ENCODE data around the gene GPN1.
"Not testable (repeated sequence)": the region's sequence is repeated elsewhere in the genome, so short reads cannot be mapped to it uniquely, and the experiment has no call there.

The GPN1 gene

DNA sequence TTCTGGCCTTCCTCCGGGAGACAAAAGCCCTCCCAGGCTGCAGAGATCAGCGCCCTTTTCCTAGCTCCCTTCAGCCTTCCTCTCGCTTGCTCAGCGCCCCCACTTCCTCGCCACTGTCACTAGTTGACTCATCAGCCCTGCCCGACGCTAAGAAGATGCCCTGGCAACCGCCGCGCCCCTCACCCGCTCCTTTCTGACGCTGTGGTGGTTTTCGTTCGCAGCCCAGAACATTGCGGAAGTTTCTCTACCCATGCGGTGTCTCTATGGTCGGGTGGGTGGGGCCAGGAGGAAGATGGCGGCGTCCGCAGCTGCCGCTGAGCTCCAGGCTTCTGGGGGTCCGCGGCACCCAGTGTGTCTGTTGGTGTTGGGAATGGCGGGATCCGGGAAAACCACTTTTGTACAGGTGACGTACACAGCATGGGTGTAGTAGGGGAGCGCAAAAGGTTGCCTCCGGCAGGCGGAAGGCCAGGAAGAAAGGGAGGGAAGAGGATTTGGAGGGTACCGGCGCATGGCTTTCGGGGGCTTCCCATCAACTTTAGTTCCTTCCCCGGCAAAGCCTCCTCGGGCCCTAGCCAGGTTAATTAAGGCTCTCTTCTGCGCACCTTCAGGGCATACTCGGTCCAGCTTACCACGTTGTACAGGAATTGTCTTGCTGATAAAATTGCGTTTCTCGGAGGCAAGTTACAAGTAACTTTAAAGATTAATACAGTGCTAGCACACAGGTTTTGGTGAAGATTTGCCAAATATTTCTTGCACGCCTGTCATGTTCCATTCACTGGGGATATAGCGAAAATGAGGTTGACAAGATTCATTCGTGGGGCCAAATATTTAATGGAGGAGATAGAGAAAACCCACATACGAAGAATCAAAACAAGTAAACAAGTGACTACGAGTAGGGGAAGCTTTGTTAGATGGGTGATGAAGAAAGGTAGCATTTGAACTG lies at the start of gene GPN1, which contains the start of gene CCDC121:
TSS of gene GPN1 (plus strand) at position 284 of the 943 bp plus-strand sequence. CDS start at position 293, 9 bp downstream.
TSS of gene CCDC121 (minus strand) at position 246 of the 943 bp plus-strand sequence. CDS start 1,213 bp downstream, outside the sequence.
- DNase-seq, result peak; percentile 75 to 92 (median 84)

- DNase-seq, result no peak
These were observed 47.3 kb upstream of the GPN1 start for GRCh38 chr2:27581417-27582128.

DNA sequence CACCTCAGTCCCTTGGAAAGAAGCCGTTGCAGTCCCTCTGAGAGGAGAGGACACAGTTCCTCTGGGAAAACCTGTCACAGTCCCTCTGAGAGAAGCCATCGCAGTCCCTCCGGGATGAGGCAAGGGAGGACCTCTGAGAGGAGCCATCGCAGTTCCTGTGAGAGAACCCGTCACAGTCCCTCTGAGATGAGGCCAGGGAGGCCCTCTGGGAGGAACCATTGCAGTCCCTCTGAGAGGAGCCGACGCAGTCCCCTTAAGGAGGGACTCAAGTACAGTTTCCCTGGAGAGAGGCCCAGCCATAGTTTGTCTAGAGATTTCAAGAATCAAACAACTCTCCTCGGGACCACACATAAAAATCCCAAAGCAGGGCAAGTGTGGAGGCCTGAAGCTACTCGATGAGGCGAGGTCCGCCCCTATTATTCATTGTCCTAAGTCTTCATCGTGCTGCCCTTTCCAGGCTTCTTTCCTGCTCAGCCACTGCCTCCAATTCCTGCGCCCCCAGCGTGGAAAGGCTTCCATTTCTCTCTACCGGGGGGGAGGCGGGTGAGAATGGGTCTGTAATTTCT lies 46.6 kb upstream of the GPN1 start:
- no peak for DNase-seq

- peak; percentile 34 to 59 (median 49) for DNase-seq
These were observed 46.0 kb upstream of the GPN1 start, which contains the start of gene ZNF512 for GRCh38 chr2:27582695-27583389. Gene ZNF512, plus strand, starts transcription at chr2:27583042. Its CDS starts 71 bp downstream, at chr2:27583113.

DNA sequence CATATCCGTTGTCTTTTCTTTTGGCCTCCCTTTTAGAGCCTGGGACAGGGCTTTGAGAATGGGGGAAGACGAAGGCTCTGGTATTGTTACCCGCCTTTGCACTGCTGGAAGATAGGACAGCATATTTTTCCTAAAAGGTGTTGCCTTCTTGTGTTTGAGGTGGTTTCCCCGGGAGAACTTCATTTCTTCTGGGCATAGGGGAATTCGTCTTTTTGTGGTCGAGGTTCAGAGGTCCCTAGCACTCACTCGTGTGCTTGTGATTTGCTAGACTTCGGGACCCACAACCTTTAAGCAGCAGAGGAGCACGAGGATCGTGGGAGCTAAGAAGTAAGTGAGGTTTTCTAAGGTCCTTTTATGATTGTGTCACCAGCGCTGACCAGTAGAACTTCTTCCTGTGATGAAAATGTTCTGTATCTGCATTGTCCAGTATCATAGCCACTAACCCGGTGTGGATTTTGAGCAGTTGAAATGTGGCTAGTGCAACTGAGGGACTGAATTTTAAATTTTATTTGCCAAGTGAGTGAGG lies 45.4 kb upstream of the GPN1 start:
- DNase-seq, result no peak

- no peak for DNase-seq
These were observed 44.3 kb upstream of the GPN1 start for GRCh38 chr2:27584597-27584996.

GRCh38 chr2:27587025-27587424 lies 41.8 kb upstream of the GPN1 start:
- DNase-seq, result no peak

- no peak for DNase-seq
These were observed 40.5 kb upstream of the GPN1 start for GRCh38 chr2:27588308-27588707.

DNA sequence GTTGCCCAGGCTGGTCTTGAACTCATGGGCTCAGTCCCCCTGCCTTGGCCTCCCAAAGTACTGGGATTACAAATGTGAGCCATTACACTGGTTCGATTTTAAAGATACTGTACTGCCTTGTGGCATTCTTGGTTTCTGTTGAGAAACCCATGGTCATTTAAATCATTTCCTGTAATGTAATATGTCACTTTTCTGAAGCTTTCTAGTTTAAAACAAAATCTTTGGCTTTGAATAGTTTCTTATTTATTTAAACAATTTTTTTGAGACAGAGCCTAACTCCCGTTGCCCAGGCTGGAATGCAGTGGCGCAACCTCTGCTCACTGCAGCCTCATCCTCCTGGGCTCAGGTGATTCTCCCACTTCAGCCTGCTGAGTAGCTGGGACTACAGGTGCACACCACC lies 37.1 kb upstream of the GPN1 start:
- DNase-seq, result no peak

DNA sequence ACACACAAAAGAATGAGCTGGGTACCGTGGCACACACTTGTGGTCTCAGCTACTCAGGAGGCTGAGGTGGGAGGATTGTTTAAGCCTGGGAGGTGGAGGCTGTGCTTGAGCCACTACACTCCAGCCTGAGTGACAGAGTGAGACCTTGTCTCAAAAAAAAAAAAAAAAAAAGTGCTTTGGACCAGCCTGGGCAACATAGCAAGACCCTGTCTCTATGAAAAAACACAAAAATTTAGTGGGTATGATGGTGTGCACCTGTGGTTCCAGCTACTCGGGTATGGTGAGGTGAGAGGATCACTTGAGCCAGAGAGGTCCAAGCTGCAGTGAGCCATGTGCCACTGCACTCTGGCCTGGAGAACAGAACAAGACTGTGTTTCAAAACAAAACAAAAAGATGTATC lies 35.6 kb upstream of the GPN1 start:
- no peak for DNase-seq

DNA sequence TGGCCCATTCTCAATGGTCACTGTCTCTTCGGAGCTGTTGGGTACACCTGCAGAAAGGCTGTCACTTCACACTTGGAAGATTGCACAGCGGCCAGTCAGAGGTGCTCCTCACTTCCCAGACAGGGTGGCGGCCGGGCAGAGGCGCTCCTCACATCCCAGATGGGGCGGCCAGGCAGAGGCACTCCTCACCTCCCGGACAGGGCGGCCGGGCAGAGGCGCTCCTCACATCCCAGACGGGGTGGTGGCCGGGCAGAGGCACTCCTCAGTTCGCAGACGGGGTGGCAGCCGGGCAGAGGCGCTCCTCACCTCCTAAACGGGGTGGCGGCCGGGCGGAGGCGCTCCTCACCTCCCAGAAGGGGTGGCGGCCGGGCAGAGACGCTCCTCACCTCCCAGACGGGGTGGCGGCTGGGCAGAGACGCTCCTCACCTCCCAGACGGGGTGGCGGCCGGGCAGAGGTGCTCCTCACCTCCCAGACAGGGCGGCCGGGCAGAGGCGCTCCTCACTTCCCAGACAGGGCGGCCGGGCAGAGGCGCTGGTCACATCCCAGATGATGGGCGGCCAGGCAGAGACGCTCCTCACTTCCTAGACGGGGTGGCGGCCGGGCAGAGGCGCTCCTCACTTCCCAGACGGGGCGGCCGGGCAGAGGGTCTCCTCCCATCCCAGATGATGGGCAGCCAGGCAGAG lies 34.7 kb upstream of the GPN1 start:
- DNase-seq, result not testable (repeated sequence)

DNA sequence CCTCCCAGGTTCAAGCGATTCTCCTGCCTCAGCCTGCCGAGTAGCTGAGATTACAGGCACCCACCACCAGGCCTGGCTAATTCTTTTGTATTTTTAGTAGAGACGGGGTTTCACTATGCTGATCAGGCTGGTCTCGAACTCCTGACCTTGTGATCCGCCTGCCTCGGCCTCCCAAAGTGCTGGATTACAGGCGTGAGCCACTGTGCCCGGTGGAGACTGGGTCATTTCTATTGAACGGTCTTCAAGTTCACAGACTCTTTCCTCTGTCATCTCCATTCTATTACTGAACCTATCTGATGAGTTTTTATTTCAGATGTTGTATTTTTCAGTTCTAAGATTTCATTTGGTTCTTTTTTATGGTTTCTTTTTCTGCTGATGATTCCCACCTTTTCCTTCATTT lies 33.4 kb upstream of the GPN1 start:
- not testable (repeated sequence) for DNase-seq

- no peak for DNase-seq
These were observed 32.2 kb upstream of the GPN1 start for GRCh38 chr2:27596627-27597026.

DNA sequence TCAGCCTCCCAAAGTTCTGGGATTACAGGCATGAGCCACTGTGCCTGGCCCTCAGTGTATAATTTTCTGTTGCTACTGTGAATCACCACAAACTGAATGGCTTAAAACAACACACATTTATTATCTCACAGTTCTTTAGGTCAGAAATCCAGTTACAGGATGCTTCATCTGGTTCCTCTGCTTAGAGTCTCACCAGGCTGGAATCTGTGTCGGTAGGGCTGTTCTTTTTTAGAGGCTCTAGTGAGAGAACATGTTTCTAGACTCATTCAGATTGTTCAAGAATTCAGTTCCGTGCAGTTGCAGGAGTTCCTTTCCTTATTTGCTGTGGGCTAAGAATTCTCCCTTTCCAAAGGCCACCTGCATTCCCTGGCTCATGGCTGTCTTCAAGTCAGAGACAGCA lies 22.2 kb upstream of the GPN1 start:
- no peak for DNase-seq

- DNase-seq, result no peak
These were observed 14.9 kb upstream of the GPN1 start for GRCh38 chr2:27613985-27614384.

- no peak for DNase-seq
These were observed 13.5 kb upstream of the GPN1 start for GRCh38 chr2:27615316-27615715.

- no peak for DNase-seq
These were observed 7.3 kb upstream of the GPN1 start for GRCh38 chr2:27621524-27621923.

GRCh38 chr2:27622921-27623384 lies 5.9 kb upstream of the GPN1 start:
- DNase-seq, result no peak

- no peak for DNase-seq
These were observed 3.9 kb upstream of the GPN1 start for GRCh38 chr2:27624943-27625342.

DNA sequence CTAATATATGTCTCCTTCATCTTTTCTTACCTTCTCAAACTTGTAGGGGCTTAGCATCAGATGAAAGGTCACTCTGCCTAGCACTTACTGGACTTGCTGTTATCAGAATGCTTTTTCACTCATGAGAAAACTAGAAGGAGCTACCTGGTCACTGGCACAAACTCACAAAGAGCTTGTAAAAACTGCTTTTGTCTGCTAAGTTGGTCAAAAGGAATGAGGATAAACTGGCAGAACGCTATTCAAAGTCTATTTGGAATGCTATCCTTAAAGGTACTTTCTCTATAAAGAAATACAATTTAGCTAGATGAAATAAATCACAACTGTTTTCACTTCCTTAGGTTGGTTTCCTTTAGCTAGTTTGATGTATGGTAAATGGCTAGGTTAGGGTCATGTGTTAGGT lies 2.5 kb upstream of the GPN1 start:
- DNase-seq, result not testable (repeated sequence)

- DNase-seq, result not testable (repeated sequence)
These were observed 1.9 kb upstream of the GPN1 start for GRCh38 chr2:27626921-27627320.

Measured in activated naive CD4-positive, alpha-beta T cell (primary cell).